ENCODE data around the gene RAMP3.

GRCh38 chr7:45126201-45126600, 31.4 kb upstream of the RAMP3 start:
- TF ChIP-seq POLR2A (IDR thresholded peaks at IDR 0.05) (no peak), CTCF (IDR thresholded peaks at IDR 0.05) (no peak)

Measured in uterus (tissue), 2 donors.